ENCODE measurements around the gene PTPRD. TPM values are rescaled to one million over a fixed set of nuclear protein-coding genes. Genes with fewer than 3 reads are reported as not detected.

The PTPRD gene
- total RNA-seq, 1 experiment from 2014 or later, result 69.6 TPM

DNA sequence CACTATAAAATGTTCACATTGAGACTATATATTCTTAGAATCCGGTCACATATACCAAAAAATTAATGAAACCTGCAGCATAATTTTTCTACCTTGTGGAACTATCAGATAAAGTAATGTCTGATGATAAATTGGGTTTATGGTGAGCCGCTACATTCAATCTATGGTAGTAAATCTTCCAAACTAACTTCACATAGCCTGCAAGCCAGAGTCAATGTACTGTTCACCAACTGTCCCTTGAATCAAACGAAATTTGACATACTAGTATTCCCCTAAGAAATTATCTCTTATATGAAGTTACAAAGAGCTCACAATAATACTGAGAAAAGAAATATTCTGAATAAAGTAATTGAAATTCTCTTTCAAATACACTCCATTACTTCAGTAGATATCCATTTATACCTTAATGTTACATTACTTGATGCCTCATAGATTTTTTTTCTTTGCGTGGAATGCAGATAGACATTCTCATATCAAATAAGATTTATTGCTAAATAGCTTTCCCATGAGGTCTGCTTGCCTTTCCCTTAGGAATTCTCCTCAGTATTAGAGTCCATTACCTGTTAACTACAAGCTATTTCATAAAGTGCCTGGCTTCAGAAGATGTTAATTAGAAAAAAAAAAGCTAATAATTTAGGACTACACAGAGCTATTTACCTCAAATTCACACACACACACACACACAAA, 169.5 kb downstream of the PTPRD start (continued):
- TF ChIP-seq, protein P1, sequence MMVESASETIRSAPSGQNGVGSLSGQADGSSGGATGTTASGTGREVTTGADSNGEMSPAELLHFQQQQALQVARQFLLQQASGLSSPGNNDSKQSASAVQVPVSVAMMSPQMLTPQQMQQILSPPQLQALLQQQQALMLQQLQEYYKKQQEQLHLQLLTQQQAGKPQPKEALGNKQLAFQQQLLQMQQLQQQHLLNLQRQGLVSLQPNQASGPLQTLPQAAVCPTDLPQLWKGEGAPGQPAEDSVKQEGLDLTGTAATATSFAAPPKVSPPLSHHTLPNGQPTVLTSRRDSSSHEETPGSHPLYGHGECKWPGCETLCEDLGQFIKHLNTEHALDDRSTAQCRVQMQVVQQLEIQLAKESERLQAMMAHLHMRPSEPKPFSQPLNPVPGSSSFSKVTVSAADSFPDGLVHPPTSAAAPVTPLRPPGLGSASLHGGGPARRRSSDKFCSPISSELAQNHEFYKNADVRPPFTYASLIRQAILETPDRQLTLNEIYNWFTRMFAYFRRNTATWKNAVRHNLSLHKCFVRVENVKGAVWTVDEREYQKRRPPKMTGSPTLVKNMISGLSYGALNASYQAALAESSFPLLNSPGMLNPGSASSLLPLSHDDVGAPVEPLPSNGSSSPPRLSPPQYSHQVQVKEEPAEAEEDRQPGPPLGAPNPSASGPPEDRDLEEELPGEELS (CRISPR knock-in tag; IDR thresholded peaks at IDR 0.05), result no peak
- TF ChIP-seq, protein P2, sequence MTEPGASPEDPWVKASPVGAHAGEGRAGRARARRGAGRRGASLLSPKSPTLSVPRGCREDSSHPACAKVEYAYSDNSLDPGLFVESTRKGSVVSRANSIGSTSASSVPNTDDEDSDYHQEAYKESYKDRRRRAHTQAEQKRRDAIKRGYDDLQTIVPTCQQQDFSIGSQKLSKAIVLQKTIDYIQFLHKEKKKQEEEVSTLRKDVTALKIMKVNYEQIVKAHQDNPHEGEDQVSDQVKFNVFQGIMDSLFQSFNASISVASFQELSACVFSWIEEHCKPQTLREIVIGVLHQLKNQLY (CRISPR knock-in tag; IDR thresholded peaks at IDR 0.05), result no peak
- TF ChIP-seq E2F5 (CRISPR knock-in tag; IDR thresholded peaks at IDR 0.05), result no peak
- no peak for TF ChIP-seq NFYB (CRISPR knock-in tag; conservative IDR thresholded peaks at IDR 0.05; ENCODE audit: low read depth)
- TF ChIP-seq TCF7 (CRISPR knock-in tag; IDR thresholded peaks at IDR 0.05; ENCODE audit: low read depth), result no peak
- no peak for TF ChIP-seq ZNF219 (CRISPR knock-in tag; IDR thresholded peaks at IDR 0.05; ENCODE audit: borderline replicate concordance)

DNA sequence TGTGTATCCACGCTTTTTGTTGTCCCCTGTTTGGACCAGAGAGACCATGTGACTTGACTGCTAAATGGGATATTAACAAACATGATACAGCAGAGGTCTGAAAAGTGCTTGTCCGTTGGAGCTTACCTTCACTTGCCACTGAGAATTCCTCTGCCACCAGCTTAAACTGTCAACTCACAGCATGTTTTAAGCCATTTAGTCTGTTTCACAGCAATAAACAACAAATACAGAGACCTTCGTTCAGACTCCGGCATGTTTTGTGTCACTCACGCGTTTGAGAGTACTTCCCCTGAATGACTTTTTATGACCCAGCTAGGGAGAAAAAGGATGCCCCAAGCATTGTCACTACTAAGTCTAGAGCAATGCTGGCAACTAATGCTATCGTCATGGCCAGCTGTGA, 173.8 kb downstream of the PTPRD start:
- POLR2A ChIA-PET, result no interaction called here

More for the DNA sequence above, 173.8 kb downstream of the PTPRD start:
- DNase-seq (ENCODE audit: low spot score), result no peak
- CTCF ChIA-PET, result no interaction called here
- TF ChIP-seq SMAD4 (CRISPR knock-in tag; IDR thresholded peaks at IDR 0.05) (no peak), CREM (CRISPR knock-in tag; IDR thresholded peaks at IDR 0.05) (no peak), TP53 (CRISPR knock-in tag; IDR thresholded peaks at IDR 0.05) (no peak), ERG (CRISPR knock-in tag; IDR thresholded peaks at IDR 0.05) (no peak), ZNF263 (CRISPR knock-in tag; IDR thresholded peaks at IDR 0.05; ENCODE audit: low read depth) (no peak), GABPB1 (CRISPR knock-in tag; IDR thresholded peaks at IDR 0.05) (no peak), PREB (CRISPR knock-in tag; IDR thresholded peaks at IDR 0.05; ENCODE audit: borderline replicate concordance) (no peak)
- TF ChIP-seq, protein P3, sequence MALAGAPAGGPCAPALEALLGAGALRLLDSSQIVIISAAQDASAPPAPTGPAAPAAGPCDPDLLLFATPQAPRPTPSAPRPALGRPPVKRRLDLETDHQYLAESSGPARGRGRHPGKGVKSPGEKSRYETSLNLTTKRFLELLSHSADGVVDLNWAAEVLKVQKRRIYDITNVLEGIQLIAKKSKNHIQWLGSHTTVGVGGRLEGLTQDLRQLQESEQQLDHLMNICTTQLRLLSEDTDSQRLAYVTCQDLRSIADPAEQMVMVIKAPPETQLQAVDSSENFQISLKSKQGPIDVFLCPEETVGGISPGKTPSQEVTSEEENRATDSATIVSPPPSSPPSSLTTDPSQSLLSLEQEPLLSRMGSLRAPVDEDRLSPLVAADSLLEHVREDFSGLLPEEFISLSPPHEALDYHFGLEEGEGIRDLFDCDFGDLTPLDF (CRISPR knock-in tag; IDR thresholded peaks at IDR 0.05), result no peak
- TF ChIP-seq, protein P4, sequence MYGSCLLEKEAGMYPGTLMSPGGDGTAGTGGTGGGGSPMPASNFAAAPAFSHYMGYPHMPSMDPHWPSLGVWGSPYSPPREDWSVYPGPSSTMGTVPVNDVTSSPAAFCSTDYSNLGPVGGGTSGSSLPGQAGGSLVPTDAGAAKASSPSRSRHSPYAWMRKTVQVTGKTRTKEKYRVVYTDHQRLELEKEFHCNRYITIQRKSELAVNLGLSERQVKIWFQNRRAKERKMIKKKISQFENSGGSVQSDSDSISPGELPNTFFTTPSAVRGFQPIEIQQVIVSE (CRISPR knock-in tag; IDR thresholded peaks at IDR 0.05; ENCODE audit: borderline replicate concordance), result no peak
- H3K4me3 Mint-ChIP-seq, result no peak overlapping the region
- H3K9me3 Mint-ChIP-seq, result no peaks in the 10 kb centered on the region
- H3K4me1 Mint-ChIP-seq, result peaks cover 25% of the 10 kb centered on the region
- H3K36me3 Mint-ChIP-seq, result no peaks in the 10 kb centered on the region
- H3K27ac Mint-ChIP-seq, result no peak overlapping the region
- H3K27me3 Mint-ChIP-seq (ENCODE audit: low read depth), result no peaks in the 10 kb centered on the region
- no peak for ATAC-seq
